Iris pigment epithelial cell (primary cell): ENCODE data around the gene HIPK1.
"Not testable (repeated sequence)": the region's sequence is repeated elsewhere in the genome, so short reads cannot be mapped to it uniquely, and the experiment has no call there.

Source experiments
- DNase-seq: peaks from one replicate; pipeline ENCODE4 v3.0.0-alpha.2; 2011; ENCODE audit warnings: low read depth

The HIPK1 gene

GRCh38 chr1:113982949-113983348 is 53.8 kb downstream of the HIPK1 start:
- no peak for DNase-seq

DNA sequence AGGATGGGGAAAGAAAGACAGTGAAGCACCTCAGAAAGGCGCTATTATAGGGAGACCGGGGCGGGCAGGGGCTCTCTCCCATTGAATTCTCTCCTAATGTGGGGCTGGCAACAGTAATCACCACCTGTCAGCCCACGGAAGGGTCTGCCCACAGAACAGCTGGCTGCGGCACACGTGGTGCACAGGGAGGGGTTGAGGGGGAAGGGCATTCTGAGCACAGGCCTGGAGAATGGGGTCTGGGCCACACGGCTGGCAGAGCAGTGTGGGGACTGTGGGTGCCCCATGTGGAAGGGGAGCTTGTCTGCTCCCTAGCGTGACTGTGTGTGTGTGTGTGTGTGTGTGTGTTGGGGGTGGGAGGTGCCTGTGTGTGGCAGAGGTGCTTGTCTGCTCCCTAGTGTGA is 54.3 kb downstream of the HIPK1 start:
- DNase-seq = no peak

GRCh38 chr1:113983826-113984225 is 54.7 kb downstream of the HIPK1 start:
- DNase-seq = no peak

GRCh38 chr1:113984710-113985109 is 55.6 kb downstream of the HIPK1 start:
- DNase-seq = no peak

- DNase-seq = no peak
Measured at GRCh38 chr1:113986802-113987201, 57.7 kb downstream of the HIPK1 start.

GRCh38 chr1:113987259-113987658 is 58.1 kb downstream of the HIPK1 start:
- DNase-seq = no peak

- DNase-seq = no peak
Measured at GRCh38 chr1:113990530-113990929, 61.4 kb downstream of the HIPK1 start.

GRCh38 chr1:113990961-113991360 is 61.8 kb downstream of the HIPK1 start:
- no peak for DNase-seq

DNA sequence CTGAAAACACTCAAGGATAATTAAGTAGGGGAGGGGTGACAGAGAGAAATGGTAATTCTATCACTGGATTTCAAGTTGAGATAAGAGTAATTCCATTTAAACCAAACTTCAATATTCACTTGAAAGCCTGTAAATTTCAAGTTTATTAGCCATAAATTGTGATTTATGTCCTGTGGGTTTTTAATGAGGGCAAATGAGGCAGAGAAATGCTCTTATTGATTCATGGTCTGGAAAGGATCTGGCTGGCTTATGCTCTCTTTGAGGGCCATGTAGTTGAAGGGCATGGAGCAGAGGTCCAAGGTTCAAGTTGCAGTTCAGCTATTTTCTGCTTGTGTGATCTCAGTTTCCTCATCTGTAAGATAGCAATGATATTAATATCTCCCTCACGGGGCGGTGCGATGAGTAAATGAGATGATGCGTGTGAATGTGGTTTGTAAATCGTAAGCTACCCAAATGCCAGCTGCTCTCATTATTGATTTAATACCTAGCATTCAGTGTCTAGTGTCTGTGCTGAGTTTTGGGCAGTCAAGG is 62.4 kb downstream of the HIPK1 start:
- DNase-seq = no peak

- DNase-seq = no peak
Measured at GRCh38 chr1:113993072-113993471, 63.9 kb downstream of the HIPK1 start.

DNA sequence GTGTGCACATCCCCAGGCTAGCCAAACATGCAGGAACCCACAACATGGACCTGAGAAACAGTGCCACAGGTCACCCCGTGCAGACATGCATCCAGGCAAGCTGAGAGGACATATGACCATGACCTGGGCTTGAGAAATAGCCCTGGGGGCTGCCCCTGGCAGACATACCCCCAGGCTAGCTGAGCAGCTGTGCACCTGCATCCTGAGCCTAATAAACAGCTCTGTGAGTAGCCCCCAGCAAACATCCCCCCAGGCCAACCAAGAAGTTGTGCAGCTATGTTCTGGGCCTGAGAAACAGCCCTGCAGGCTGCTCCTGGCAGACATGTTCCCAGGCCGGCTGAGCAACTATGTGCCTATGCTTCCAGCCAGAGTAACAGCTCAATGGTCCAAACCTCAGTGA is 64.6 kb downstream of the HIPK1 start:
- no peak for DNase-seq

- no peak for DNase-seq
Measured at GRCh38 chr1:113995382-113995781, 66.3 kb downstream of the HIPK1 start.

- peak; percentile 46 for DNase-seq
Measured at GRCh38 chr1:113998361-113998760, 69.2 kb downstream of the HIPK1 start.

- no peak for DNase-seq
Measured at GRCh38 chr1:113999233-113999632, 70.1 kb downstream of the HIPK1 start.

GRCh38 chr1:113999799-114000198 is 70.7 kb downstream of the HIPK1 start:
- no peak for DNase-seq

DNA sequence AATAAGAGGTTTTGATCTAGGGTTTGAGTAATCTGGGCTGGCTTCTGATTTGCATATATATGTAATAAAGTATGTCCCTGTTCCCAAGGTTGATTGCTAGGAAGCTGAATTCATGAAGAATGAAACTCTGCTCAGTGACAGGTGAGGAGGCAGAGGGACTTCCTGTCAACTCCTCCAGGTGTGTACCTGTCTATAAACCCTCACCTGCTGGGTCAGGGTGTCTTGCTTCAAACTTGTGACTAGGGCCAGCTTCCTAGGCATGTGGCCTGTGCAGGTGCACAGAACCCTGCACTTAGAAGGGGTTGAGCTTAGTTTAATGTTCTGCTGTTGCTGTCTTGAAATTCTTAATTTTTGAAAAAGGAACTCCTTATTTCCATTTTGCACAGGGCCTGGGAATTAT is 71.3 kb downstream of the HIPK1 start:
- no peak for DNase-seq

DNA sequence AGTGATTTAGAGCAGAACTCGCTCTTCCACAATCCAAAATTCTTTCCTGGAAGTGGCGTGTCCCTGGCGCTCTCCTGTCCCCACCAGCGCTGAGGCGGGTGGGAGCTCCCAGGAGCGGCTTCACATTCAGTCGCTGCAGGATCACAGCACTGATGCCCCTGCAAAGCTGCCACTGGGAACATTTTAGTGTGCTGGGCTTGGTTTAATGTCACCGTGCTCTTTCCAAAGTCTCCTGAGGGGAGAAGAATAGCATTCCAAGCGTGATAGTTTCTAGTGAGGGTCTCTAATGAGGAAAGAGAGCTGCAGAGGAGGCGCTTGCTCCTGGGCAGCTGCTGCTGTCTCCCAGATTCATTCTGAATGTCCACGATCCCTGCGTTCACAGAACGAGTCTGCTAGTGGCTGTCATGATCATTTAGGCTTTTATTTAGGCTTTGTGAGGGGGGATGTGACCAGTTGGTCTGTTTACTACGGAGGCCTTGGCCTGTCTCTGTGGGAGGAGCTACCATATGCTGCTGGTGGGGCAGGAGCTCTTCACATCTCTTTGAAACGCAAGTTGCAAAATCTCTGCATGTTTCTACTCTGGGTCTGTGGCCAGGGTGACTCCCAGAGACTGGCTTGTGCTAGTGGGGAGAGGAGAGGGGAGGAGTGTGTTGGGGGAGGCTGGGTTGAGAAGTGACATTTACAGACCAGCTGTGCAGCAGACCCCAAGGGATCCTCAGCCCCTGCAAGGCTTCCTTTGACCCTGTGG is 73.5 kb downstream of the HIPK1 start:
- DNase-seq = peak; percentile 64

DNA sequence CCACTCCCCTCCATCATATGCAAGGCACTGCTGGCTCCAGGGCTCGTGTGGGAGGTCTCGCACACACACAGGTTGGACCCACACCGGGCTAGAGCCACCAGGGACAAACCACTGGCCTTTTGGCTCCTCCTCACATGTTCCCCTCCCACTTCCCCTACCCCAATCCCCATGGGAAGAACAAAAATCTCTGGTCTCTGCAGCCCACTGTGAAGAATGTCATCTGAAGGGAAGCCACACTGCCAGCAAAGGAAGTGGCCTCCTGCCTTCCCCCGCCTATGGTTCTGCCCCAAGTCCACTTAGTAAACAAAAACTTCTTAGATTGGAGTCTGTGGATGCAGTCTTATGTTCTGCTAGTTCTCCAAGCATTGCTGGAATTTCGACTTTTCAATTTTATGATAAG is 74.3 kb downstream of the HIPK1 start:
- no peak for DNase-seq

DNA sequence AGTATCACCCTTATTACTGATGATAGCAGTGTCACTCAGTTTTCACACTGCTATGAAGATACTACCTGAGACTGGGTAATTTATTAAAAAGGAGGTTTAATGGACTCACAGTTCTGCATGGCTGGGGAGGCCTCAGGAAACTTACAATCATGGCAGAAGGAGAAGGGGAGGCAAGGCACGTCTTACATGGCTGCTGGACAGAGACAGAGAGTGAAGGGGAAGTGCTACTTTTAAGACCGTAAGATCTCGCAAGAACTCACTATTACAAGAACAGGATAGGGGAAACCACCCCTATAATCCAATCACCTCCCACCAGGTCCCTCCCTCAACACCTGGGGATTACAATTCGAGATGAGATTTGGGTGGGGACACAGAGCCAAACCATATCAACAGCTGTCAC is 77.7 kb downstream of the HIPK1 start:
- not testable (repeated sequence) for DNase-seq

- DNase-seq = peak; percentile 62
Measured at GRCh38 chr1:114008480-114008941, 79.4 kb downstream of the HIPK1 start.

- no peak for DNase-seq
Measured at GRCh38 chr1:114008993-114009392, 79.9 kb downstream of the HIPK1 start.

GRCh38 chr1:114009393-114009792 is 80.3 kb downstream of the HIPK1 start:
- DNase-seq = peak; percentile 77

DNA sequence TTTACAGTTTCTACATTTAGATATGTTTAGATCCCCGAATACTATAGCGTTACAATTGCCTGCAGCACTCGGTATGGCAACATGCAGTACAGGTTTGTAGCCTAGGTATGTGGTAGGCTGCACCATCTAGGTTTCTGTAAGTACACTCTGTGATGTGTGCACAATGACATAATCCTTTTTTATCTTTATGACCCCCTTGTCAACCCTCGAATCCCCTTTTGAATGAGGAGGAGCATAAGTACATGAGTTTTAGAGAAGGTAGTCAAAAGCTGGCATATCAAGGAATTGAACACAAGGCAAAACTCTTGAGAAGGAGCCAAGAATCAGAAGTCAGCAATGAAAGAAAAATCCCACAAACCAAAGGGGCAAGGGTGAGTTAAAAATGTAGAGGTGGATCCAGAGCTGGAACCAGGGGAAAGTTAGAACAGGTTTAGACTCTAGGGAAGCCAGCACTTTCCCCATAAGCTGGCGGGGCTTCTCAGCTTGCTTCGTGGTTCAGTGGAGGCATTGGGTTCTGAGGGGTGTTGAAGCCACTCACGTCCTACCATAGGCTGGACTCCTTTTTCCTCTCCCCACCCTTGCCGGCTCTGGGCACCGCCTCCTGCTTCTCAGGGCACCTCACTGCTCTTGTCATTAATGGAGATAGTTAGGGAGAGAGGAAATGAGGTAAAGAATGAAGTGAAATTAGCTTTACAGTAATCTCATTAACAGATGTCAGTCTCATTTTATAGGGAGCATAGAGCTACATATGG is 81.5 kb downstream of the HIPK1 start:
- no peak for DNase-seq
